Trophoblast cell (in vitro differentiated cells and primary cell): ENCODE measurements around the gene HPSE2.

Experiments used
- DNase-seq, 2 donors: peaks; one replicate each; pipeline ENCODE4 v3.0.0-alpha.2; 2016
- H2AFZ ChIP-seq: 2 replicates; pipeline ENCODE4 v1.6.1; 2013; ENCODE audit warnings: low read length, moderate library complexity, mild to moderate bottlenecking; ENCODE audit not compliant: insufficient read depth, poor library complexity
- H2AK5ac ChIP-seq: 2 replicates; pipeline ENCODE4 v1.6.1; 2013; ENCODE audit warnings: mild to moderate bottlenecking, low read length
- H2BK120ac ChIP-seq: 2 replicates; pipeline ENCODE4 v1.6.1; 2013; ENCODE audit warnings: low read length, mild to moderate bottlenecking, moderate library complexity; ENCODE audit not compliant: insufficient read depth, poor library complexity
- H2BK12ac ChIP-seq: 2 replicates; pipeline ENCODE4 v1.6.1; 2013; ENCODE audit warnings: mild to moderate bottlenecking, low read length, moderate library complexity
- H2BK5ac ChIP-seq: 2 replicates; pipeline ENCODE4 v1.6.1; 2013; ENCODE audit warnings: low read length, low read depth, moderate library complexity, mild to moderate bottlenecking; ENCODE audit not compliant: poor library complexity
- H3K14ac ChIP-seq: 2 replicates; pipeline ENCODE4 v1.6.1; 2013; ENCODE audit warnings: mild to moderate bottlenecking, low read length
- H3K18ac ChIP-seq: 2 replicates; pipeline ENCODE4 v1.6.1; 2013; ENCODE audit warnings: mild to moderate bottlenecking, low read length
- H3K23ac ChIP-seq: 2 replicates; pipeline ENCODE4 v1.6.1; 2013; ENCODE audit warnings: low read length
- H3K27ac ChIP-seq: 2 replicates; pipeline ENCODE4 v1.5.1; 2013; ENCODE audit warnings: low read depth, mild to moderate bottlenecking, inconsistent platforms, low read length, moderate library complexity
- H3K27me3 ChIP-seq: 2 replicates; pipeline ENCODE4 v1.6.1; 2013; ENCODE audit warnings: inconsistent platforms, mild to moderate bottlenecking, low read length, moderate library complexity; ENCODE audit not compliant: insufficient read depth
- H3K36me3 ChIP-seq, 2 experiments: 1 replicate in 1 of 2; 2 replicates in 1 of 2; pipeline ENCODE4 v1.6.1; 2013; ENCODE audit warnings: low read length in 2 of 2, mild to moderate bottlenecking in 2 of 2, moderate library complexity in 1 of 2; ENCODE audit not compliant: insufficient read depth in 2 of 2, control insufficient read depth in 1 of 2
- H3K4ac ChIP-seq: 2 replicates; pipeline ENCODE4 v1.6.1; 2013; ENCODE audit warnings: low read depth, mild to moderate bottlenecking, low read length, moderate library complexity
- H3K4me1 ChIP-seq, 2 experiments: 1 replicate in 1 of 2; 2 replicates in 1 of 2; pipeline ENCODE4 v1.6.1; 2013; ENCODE audit warnings: low read length in 2 of 2, mild to moderate bottlenecking in 2 of 2, moderate library complexity in 1 of 2; ENCODE audit not compliant: insufficient read depth in 2 of 2, control insufficient read depth in 1 of 2
- H3K4me2 ChIP-seq: 2 replicates; pipeline ENCODE4 v1.6.1; 2013; ENCODE audit warnings: inconsistent platforms, mild to moderate bottlenecking, low read length, moderate library complexity
- H3K4me3 ChIP-seq: 2 replicates; pipeline ENCODE4 v1.5.1; 2013; ENCODE audit warnings: mild to moderate bottlenecking, low read depth, low read length, inconsistent platforms
- H3K79me1 ChIP-seq: one replicate; pipeline ENCODE4 v1.6.1; 2013; ENCODE audit warnings: low read length
- H3K79me2 ChIP-seq: 2 replicates; pipeline ENCODE4 v1.6.1; 2013; ENCODE audit warnings: low read length, mild to moderate bottlenecking; ENCODE audit not compliant: control insufficient read depth, insufficient read depth, poor library complexity
- H3K9ac ChIP-seq: 2 replicates; pipeline ENCODE4 v1.6.1; 2013; ENCODE audit warnings: mild to moderate bottlenecking, low read length
- H3K9me3 ChIP-seq: 2 replicates; pipeline ENCODE4 v1.6.1; 2013; ENCODE audit warnings: low read depth, mild to moderate bottlenecking, control low read depth, inconsistent platforms, low read length; ENCODE audit not compliant: insufficient read depth
- H4K12ac ChIP-seq: 2 replicates; pipeline ENCODE4 v1.6.1; 2013; ENCODE audit warnings: low read depth, mild to moderate bottlenecking, low read length, moderate library complexity
- H4K8ac ChIP-seq: 2 replicates; pipeline ENCODE4 v1.6.1; 2013; ENCODE audit warnings: low read depth, mild to moderate bottlenecking, low read length, moderate library complexity
- H4K91ac ChIP-seq: one replicate; pipeline ENCODE4 v1.6.1; 2013; ENCODE audit warnings: low read depth, mild to moderate bottlenecking, low read length, moderate library complexity
- WGBS: extraction: QIAGEN DNeasy Blood & Tissue Kit; methylation state at CpG from one replicate; pipeline ENCODE4 v1.1.7; 2013; ENCODE audit warnings: missing lambda C conversion rate; ENCODE audit not compliant: insufficient read length, insufficient coverage; ENCODE audit errors: extremely low coverage; 5-methylcytosine and 5-hydroxymethylcytosine counted together

The HPSE2 gene

GRCh38 chr10:98655492-98655891, 580.2 kb downstream of the HPSE2 start:
- Histone ChIP-seq H2AFZ (no peak overlapping the region), H3K4me3 (no peak overlapping the region), H4K8ac (no peak overlapping the region), H3K4me2 (no peak overlapping the region), H2BK5ac (no peak overlapping the region), H3K18ac (no peak overlapping the region), H3K9ac (no peak overlapping the region), H3K9me3 (no peaks in the 10 kb centered on the region), H2AK5ac (no peak overlapping the region), H3K4ac (no peak overlapping the region), H3K23ac (no peak overlapping the region), H3K27me3 (no peaks in the 10 kb centered on the region), H2BK12ac (no peak overlapping the region), H3K36me3 (no peaks in the 10 kb centered on the region), H2BK120ac (no peak overlapping the region), H4K91ac (no peak overlapping the region), H3K4me1 (no peaks in the 10 kb centered on the region), H4K12ac (no peak overlapping the region), H3K14ac (no peak overlapping the region), H3K27ac (no peak overlapping the region), H3K79me1 (no peaks in the 10 kb centered on the region), H3K79me2 (no peaks in the 10 kb centered on the region)
- DNase-seq, result no peak

GRCh38 chr10:98649170-98649569, 586.5 kb downstream of the HPSE2 start:
- Histone ChIP-seq H4K8ac (no peak overlapping the region), H4K91ac (no peak overlapping the region), H3K18ac (no peak overlapping the region), H2BK12ac (no peak overlapping the region), H3K36me3 (no peaks in the 10 kb centered on the region), H3K14ac (no peak overlapping the region), H3K27ac (no peak overlapping the region), H2BK120ac (no peak overlapping the region), H3K4ac (no peak overlapping the region), H3K79me2 (no peaks in the 10 kb centered on the region), H3K9ac (no peak overlapping the region), H3K4me3 (no peak overlapping the region), H2BK5ac (no peak overlapping the region), H3K9me3 (no peaks in the 10 kb centered on the region), H3K4me2 (no peak overlapping the region), H3K23ac (no peak overlapping the region), H3K4me1 (peaks cover 5% of the 10 kb centered on the region in 2 experiments), H3K79me1 (peaks cover 3% of the 10 kb centered on the region), H2AK5ac (no peak overlapping the region), H4K12ac (no peak overlapping the region), H3K27me3 (no peaks in the 10 kb centered on the region), H2AFZ (no peak overlapping the region)
- no peak for DNase-seq
- no CpG with 5 or more reads among the region's 2 CpGs for WGBS

- WGBS, result no CpG with 5 or more reads among the region's 6 CpGs
- peaks cover 5% of the 10 kb centered on the region in 2 experiments for H3K4me1 ChIP-seq
- no peak overlapping the region for H3K4ac ChIP-seq
- no peak overlapping the region for H3K4me3 ChIP-seq
- H2BK5ac ChIP-seq, result no peak overlapping the region
- no peaks in the 10 kb centered on the region for H3K79me2 ChIP-seq
- no peak overlapping the region for H3K9ac ChIP-seq
- H3K79me1 ChIP-seq, result peaks cover 3% of the 10 kb centered on the region
- no peak overlapping the region for H4K91ac ChIP-seq
- H3K9me3 ChIP-seq, result no peaks in the 10 kb centered on the region
- no peaks in the 10 kb centered on the region for H3K27me3 ChIP-seq
- H3K4me2 ChIP-seq, result peak overlapping the region; percentile 34
- H2BK120ac ChIP-seq, result no peak overlapping the region
- H3K14ac ChIP-seq, result no peak overlapping the region
- no peak overlapping the region for H3K18ac ChIP-seq
- no peak overlapping the region for H4K8ac ChIP-seq
- DNase-seq, result no peak
- no peaks in the 10 kb centered on the region for H3K36me3 ChIP-seq
- H3K27ac ChIP-seq, result no peak overlapping the region
- H4K12ac ChIP-seq, result no peak overlapping the region
- H2AK5ac ChIP-seq, result no peak overlapping the region
- no peak overlapping the region for H3K23ac ChIP-seq
- H2AFZ ChIP-seq, result no peak overlapping the region
- H2BK12ac ChIP-seq, result no peak overlapping the region
Observed at GRCh38 chr10:98646998-98647917, 588.4 kb downstream of the HPSE2 start.

- WGBS, result no CpG with 5 or more reads among the region's 1 CpG
- peaks cover 3% of the 10 kb centered on the region for H3K79me1 ChIP-seq
- H2BK5ac ChIP-seq, result no peak overlapping the region
Observed at GRCh38 chr10:98644466-98644865, 591.2 kb downstream of the HPSE2 start.

More at GRCh38 chr10:98644466-98644865, 591.2 kb downstream of the HPSE2 start:
- H3K36me3 ChIP-seq, result no peaks in the 10 kb centered on the region
- H3K79me2 ChIP-seq, result no peaks in the 10 kb centered on the region
- no peak overlapping the region for H2AFZ ChIP-seq
- H4K8ac ChIP-seq, result no peak overlapping the region
- no peaks in the 10 kb centered on the region for H3K9me3 ChIP-seq
- H3K4me1 ChIP-seq, result peaks cover 5% of the 10 kb centered on the region in 2 experiments
- H3K14ac ChIP-seq, result no peak overlapping the region
- H3K18ac ChIP-seq, result no peak overlapping the region
- no peak overlapping the region for H2BK12ac ChIP-seq
- no peak overlapping the region for H3K4me2 ChIP-seq
- no peak overlapping the region for H4K12ac ChIP-seq
- H2AK5ac ChIP-seq, result no peak overlapping the region
- no peak overlapping the region for H3K23ac ChIP-seq
- no peak overlapping the region for H2BK120ac ChIP-seq
- no peak overlapping the region for H3K9ac ChIP-seq
- H4K91ac ChIP-seq, result no peak overlapping the region
- no peak overlapping the region for H3K4me3 ChIP-seq
- no peak for DNase-seq
- H3K27me3 ChIP-seq, result no peaks in the 10 kb centered on the region
- no peak overlapping the region for H3K4ac ChIP-seq
- H3K27ac ChIP-seq, result no peak overlapping the region
